Natural killer cell (primary cell): Measurements from ENCODE around the gene PXDC1. TPM values are rescaled to one million over a fixed set of nuclear protein-coding genes. Genes with fewer than 3 reads are reported as not detected.

ENCODE experiments used
- ATAC-seq, 3 donors: fragments of 150-1000 bp in 2 of 3; fragments of 200-7000 bp in 1 of 3; cut with Tn5 transposase; 1 replicate in 1 of 3; 2 replicates in 2 of 3; pipeline ENCODE4 v1.10.0; 2021; ENCODE audit warnings: mild to moderate bottlenecking in 2 of 3, moderate library complexity in 2 of 3
- DNase-seq, 2 donors: peaks; one replicate each; pipeline versions ENCODE4 v3.0.0 to v3.0.0-alpha.2; 2013 to 2021; ENCODE audit warnings: mixed read lengths in 1 of 2
- H3K27ac ChIP-seq: one replicate; pipeline ENCODE4 v1.5.1; 2013; ENCODE audit warnings: mild to moderate bottlenecking, low read length
- H3K27me3 ChIP-seq: one replicate; pipeline ENCODE4 v1.6.1; 2013; ENCODE audit warnings: low read length; ENCODE audit not compliant: control insufficient read depth, insufficient read depth
- H3K36me3 ChIP-seq: one replicate; pipeline ENCODE4 v1.6.1; 2013; ENCODE audit warnings: low read length; ENCODE audit not compliant: control insufficient read depth, insufficient read depth
- H3K4me1 ChIP-seq: one replicate; pipeline ENCODE4 v1.6.1; 2013; ENCODE audit warnings: low read length; ENCODE audit not compliant: control insufficient read depth, insufficient read depth
- H3K4me3 ChIP-seq: one replicate; pipeline ENCODE4 v1.5.1; 2013; ENCODE audit warnings: low read length
- H3K9me3 ChIP-seq: one replicate; pipeline ENCODE4 v1.6.1; 2013; ENCODE audit warnings: low read length; ENCODE audit not compliant: control insufficient read depth, insufficient read depth
- H3K27ac Mint-ChIP-seq, 2 donors: one replicate each; pipeline ENCODE4 v1.8.0; 2022; ENCODE audit warnings: mild to moderate bottlenecking in 2 of 2, mixed read lengths in 2 of 2, moderate library complexity in 1 of 2
- H3K27me3 Mint-ChIP-seq, 2 donors: one replicate each; pipeline ENCODE4 v1.8.0; 2022; ENCODE audit warnings: low read depth in 2 of 2, mixed read lengths in 2 of 2
- H3K36me3 Mint-ChIP-seq: one replicate; pipeline ENCODE4 v1.8.0; 2022; ENCODE audit warnings: mixed read lengths
- H3K4me1 Mint-ChIP-seq, 2 donors: one replicate each; pipeline ENCODE4 v1.8.0; 2022; ENCODE audit warnings: mixed read lengths in 2 of 2
- H3K4me3 Mint-ChIP-seq: one replicate; pipeline ENCODE4 v1.8.0; 2022; ENCODE audit warnings: mild to moderate bottlenecking, moderate library complexity, mixed read lengths
- H3K9me3 Mint-ChIP-seq, 2 donors: one replicate each; pipeline ENCODE4 v1.8.0; 2022; ENCODE audit warnings: mixed read lengths in 2 of 2
- CTCF ChIP-seq: fragments of 200-600 bp; IDR thresholded peaks from one replicate; pipeline ENCODE4 v1.8.0; 2022; ENCODE audit warnings: antibody characterized with exemption
- WGBS: methylation state at CpG from one replicate; pipeline ENCODE4 v1.1.7; 2013; ENCODE audit warnings: missing lambda C conversion rate; ENCODE audit not compliant: insufficient coverage; 5-methylcytosine and 5-hydroxymethylcytosine counted together
- intact Hi-C: fragments of 100-400 bp; cut with micrococcal nuclease; formaldehyde crosslinking; loops from one replicate; pipeline ENCODE4 v1.14.2; 2022
- total RNA-seq, 4 donors: library from RNA; stranded (reverse); fragments of 120-200 nt in 1 of 4; gene quantifications; one replicate each; pipeline versions ENCODE4 v1.2.3 to v1.2.4, GENCODE V29; 2013 to 2022

The PXDC1 gene
- total RNA-seq, 3 donors from 2014 or later (not counting 1 experiment from before 2014, with no cell fraction given) = 0.28 TPM; not detected in 1

- DNase-seq = no peak
- no peak for TF ChIP-seq CTCF
- Mint-ChIP-seq H3K4me1 (no peaks in the 10 kb centered on the region), H3K27ac (no peak overlapping the region), H3K36me3 (no peaks in the 10 kb centered on the region), H3K4me3 (no peak overlapping the region), H3K9me3 (no peaks in the 10 kb centered on the region), H3K27me3 (peaks cover 15 to 42% of the 10 kb centered on the region in 2 donors)
- WGBS = 85% methylated on average over 9 of the region's 9 CpGs
- H3K27me3 ChIP-seq = no peaks in the 10 kb centered on the region
- ATAC-seq = no peak
- no peaks in the 10 kb centered on the region for H3K36me3 ChIP-seq
- intact Hi-C loops = no loop called here
- H3K4me3 ChIP-seq = no peak overlapping the region
- H3K4me1 ChIP-seq = no peaks in the 10 kb centered on the region
- H3K27ac ChIP-seq = no peak overlapping the region
- H3K9me3 ChIP-seq = no peaks in the 10 kb centered on the region
These were observed 14.7 kb upstream of the PXDC1 start for GRCh38 chr6:3766214-3766613.

- no peak overlapping the region for H3K27ac ChIP-seq
- Mint-ChIP-seq H3K4me3 (no peak overlapping the region), H3K36me3 (no peaks in the 10 kb centered on the region), H3K27me3 (peaks cover 15 to 35% of the 10 kb centered on the region in 2 donors), H3K27ac (no peak overlapping the region), H3K9me3 (no peaks in the 10 kb centered on the region), H3K4me1 (no peaks in the 10 kb centered on the region)
- intact Hi-C loops = no loop called here
- no peaks in the 10 kb centered on the region for H3K27me3 ChIP-seq
- ATAC-seq = no peak
- TF ChIP-seq CTCF = no peak
- no peaks in the 10 kb centered on the region for H3K9me3 ChIP-seq
- WGBS = 77% methylated on average over 5 of the region's 6 CpGs
- no peak overlapping the region for H3K4me3 ChIP-seq
- H3K36me3 ChIP-seq = no peaks in the 10 kb centered on the region
- no peaks in the 10 kb centered on the region for H3K4me1 ChIP-seq
- no peak for DNase-seq
These were observed 13.9 kb upstream of the PXDC1 start for GRCh38 chr6:3765415-3765814.

DNA sequence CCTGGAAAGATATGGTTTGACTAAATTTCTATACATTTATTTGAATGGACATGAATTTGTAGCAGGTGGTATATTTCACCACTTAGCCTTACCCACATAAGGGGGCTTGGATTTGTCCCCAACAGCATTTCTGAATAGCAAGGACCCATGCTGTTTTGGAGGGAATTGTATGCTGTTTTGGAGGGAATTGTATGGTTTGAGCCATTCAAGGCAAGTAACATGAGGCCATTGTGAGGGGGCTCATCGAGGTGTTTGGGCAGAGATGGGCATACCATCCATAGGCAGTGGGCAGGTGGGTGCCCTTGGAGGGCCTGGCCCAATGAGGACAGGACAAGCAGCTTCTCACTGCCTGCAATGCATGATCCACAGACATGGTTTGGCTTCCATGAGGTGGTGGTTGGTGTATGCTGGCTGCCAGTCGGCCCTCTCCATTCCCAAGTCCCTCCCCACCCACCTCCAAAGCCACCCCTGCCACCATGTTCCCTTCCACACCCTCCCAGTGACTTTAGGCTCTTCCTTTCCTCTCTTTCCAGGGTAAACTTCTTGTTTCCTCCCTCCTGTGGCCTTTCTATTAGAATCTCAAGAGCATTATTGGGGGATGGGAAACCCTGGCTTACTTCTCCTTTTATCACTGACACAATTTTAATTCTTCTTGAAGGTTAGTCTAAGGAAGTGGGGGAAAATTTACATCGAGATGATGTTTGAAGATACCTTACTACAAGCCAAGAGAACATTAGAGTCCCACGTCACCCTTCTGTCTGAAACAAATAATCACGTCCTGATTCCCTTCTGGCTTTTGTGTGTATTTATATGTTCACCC lies 13.2 kb upstream of the PXDC1 start:
- no peaks in the 10 kb centered on the region for H3K36me3 Mint-ChIP-seq
- Histone ChIP-seq H3K27me3 (no peaks in the 10 kb centered on the region), H3K36me3 (no peaks in the 10 kb centered on the region), H3K4me3 (no peak overlapping the region), H3K9me3 (no peaks in the 10 kb centered on the region), H3K27ac (no peak overlapping the region), H3K4me1 (no peaks in the 10 kb centered on the region)
- no peak overlapping the region for H3K27ac Mint-ChIP-seq
- no peak for DNase-seq
- peaks cover 12 to 28% of the 10 kb centered on the region in 2 donors for H3K27me3 Mint-ChIP-seq
- H3K4me1 Mint-ChIP-seq = no peaks in the 10 kb centered on the region
- no peak for ATAC-seq
- 73% methylated on average over 2 of the region's 5 CpGs for WGBS
- TF ChIP-seq CTCF = no peak
- no peak overlapping the region for H3K4me3 Mint-ChIP-seq
- H3K9me3 Mint-ChIP-seq = no peaks in the 10 kb centered on the region
- intact Hi-C loops = no loop called here

GRCh38 chr6:3762852-3763251 lies 11.3 kb upstream of the PXDC1 start:
- Mint-ChIP-seq H3K4me1 (no peaks in the 10 kb centered on the region), H3K4me3 (no peak overlapping the region), H3K27ac (no peak overlapping the region), H3K27me3 (peaks cover 10 to 21% of the 10 kb centered on the region in 2 donors), H3K36me3 (no peaks in the 10 kb centered on the region), H3K9me3 (no peaks in the 10 kb centered on the region)
- Histone ChIP-seq H3K4me3 (no peak overlapping the region), H3K27me3 (no peaks in the 10 kb centered on the region), H3K9me3 (no peaks in the 10 kb centered on the region), H3K4me1 (no peaks in the 10 kb centered on the region), H3K27ac (no peak overlapping the region), H3K36me3 (no peaks in the 10 kb centered on the region)
- DNase-seq = no peak
- intact Hi-C loops = no loop called here
- no peak for ATAC-seq
- TF ChIP-seq CTCF = no peak
- 93% methylated on average over 6 of the region's 6 CpGs for WGBS
